ENCODE results near the gene HYAL3. TPM values are rescaled to one million over a fixed set of nuclear protein-coding genes. Genes with fewer than 3 reads are reported as not detected.
"Not testable (repeated sequence)": the region's sequence is repeated elsewhere in the genome, so short reads cannot be mapped to it uniquely, and the experiment has no call there.

Gene HYAL3
- total RNA-seq, 1 experiment from 2014 or later = 3.0 TPM

- no peak for DNase-seq (ENCODE audit: low read depth)
Measured at GRCh38 chr3:50258029-50258680, 41.0 kb downstream of the HYAL3 start.

GRCh38 chr3:50256978-50257890 is 42.0 kb downstream of the HYAL3 start:
- DNase-seq (ENCODE audit: low read depth) = peak; percentile 46

- DNase-seq (ENCODE audit: low read depth) = no peak
Measured at GRCh38 chr3:50255251-50255615, 44.0 kb downstream of the HYAL3 start.

DNA sequence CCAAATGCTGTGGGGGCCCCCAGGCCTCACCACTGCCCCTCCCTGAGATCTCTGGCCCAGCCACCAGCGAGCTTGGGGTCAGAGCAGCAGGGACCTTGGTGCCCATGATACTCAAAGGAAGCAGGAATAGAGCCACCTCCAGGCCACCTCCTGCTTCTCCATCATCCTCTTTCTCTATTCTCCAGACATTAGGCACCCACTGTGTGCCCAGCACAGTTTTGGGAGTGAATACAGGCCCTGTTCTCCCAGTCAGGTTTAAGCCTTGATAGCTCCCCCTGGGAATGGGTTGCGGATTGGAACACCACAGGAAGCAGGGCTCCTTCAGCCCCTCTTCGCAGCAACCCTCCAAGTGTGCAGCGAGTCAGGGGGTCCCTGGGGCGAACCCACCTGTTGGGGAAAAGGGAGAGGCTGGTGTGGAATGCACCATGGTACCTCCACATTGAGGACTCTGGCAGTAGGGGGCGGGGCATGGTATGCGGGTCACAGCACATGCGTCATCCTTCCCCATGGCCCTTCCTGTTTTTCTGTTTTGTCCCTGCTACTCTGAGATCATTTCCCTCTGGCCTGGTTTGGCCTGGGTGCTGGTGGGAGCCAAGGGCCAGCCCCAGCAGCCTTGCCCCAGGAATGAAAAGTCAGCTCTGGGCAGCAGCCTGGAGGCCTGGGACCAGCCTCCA is 44.5 kb downstream of the HYAL3 start:
- peak; percentile 49 for DNase-seq (ENCODE audit: low read depth)

GRCh38 chr3:50251220-50251619 is 48.0 kb downstream of the HYAL3 start:
- DNase-seq (ENCODE audit: low read depth) = no peak

DNA sequence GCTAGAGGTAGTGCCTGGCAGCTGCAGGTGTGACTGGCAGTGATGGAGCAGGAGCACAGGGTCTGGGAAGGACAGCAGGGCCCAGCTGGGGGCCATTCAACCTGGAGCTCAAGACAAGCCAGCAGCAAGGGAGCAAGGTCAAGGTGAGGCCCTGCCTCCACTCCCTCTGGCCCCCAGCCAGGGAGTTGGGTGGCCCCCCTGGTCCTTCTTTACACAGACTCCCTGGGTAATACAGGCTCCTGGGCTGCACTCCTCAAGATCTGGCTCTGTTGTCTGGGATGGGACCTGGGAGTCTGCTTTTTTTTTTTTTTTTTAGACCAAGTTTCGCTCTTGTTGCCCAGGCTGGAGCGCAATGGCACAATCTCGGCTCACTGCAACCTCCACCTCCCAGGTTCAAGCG is 48.7 kb downstream of the HYAL3 start:
- no peak for DNase-seq (ENCODE audit: low read depth)

GRCh38 chr3:50249457-50249856 is 49.7 kb downstream of the HYAL3 start:
- DNase-seq (ENCODE audit: low read depth) = no peak

DNA sequence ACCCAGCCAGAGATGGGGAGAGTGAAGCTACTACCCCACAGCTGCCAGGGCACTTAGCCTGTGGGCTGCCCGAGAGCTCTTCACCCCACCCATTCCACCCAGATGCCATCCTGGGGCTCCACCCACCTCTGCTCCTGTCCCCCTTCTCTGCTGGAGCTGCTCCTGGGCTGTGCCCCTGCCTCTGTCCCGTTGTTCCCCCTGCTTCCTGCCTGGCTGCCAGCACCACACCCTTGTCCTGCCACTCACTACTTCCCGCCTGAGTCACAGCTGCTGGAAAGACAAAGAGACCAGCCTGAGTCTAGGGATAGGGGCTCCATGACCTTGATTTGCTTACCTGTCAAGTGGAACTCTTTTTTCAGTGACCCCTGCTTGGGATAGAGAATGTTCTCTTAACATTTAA is 50.8 kb downstream of the HYAL3 start:
- DNase-seq (ENCODE audit: low read depth) = no peak

- peak; percentile 97 for DNase-seq (ENCODE audit: low read depth)
Measured at GRCh38 chr3:50246517-50246954, 52.7 kb downstream of the HYAL3 start.

DNA sequence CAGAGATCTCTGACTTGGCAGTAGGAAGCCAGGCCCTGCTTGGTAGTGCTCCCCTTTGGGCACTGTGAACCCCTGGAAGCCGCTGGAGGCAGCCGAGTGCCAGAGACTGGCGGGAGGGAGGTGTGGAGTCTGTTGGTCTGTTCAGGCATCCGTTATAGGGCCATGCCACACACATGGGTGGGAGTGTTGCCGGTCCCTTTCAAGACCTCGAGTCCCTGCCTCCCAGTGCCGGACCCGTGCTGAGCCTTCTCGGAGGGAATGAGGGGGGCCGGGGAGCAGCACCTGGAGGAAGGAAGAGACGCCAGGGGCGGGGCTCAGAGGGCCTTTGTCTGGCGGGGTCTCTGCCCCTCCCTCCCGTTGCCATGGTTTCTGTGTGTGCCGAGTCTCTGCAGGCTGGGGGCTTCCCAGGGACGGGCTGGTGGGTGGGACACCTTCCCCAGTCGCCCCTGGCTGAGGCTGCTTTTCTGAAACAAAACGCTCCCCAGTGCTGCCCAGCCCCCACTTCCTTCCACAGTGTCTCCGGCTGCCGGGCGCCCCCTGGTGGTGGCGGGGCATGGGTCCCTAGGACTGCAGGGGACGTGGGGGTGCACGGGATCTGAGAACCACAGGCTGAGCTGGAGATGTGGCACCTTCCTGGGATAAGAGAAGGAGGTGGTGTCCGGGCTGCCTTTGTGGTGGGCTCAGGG is 53.2 kb downstream of the HYAL3 start:
- DNase-seq (ENCODE audit: low read depth) = peak; percentile 66

DNA sequence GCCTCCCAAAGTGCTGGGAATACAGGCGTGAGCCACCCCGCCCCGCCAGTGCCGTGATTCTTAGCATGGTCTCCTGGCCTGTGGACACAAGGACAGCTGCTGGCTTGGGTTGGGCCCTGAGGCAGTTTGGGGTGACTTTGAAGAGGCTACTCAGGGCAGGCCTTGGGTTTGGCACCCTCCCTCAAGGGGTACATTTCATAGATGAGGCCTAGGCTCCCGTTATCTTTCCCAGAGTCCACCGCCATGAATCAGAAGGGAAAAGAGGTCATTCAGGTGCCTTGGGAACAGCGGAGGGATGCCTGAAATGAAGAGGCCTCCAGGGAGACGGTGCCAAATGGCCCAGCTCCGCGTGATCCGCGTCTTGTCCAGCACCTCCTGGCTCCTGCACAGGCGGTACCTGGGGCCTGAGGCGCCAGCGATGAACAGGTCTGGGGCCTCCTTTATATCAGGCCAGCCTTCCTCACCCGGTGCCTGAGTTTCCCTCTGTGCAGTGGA is 53.9 kb downstream of the HYAL3 start:
- peak; percentile 59 for DNase-seq (ENCODE audit: low read depth)

DNA sequence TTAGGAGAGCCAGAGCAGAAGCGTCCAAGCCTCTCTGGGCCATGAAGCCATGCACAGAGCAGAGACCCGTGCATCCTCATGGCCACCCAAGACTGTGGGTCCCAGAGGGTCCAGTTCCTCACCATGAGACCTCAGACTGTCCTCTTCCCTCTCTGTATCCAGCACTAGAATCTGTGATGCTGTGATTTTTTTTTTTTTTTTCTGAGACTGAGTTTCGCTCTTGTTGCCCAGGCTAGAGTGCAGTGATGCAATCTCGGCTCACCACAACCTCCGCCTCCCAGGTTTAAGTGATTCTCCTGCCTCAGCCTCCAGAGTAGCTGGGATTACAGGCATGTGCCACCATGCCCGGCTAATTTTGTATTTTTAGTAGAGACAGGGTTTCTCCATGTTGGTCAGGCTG is 54.4 kb downstream of the HYAL3 start:
- not testable (repeated sequence) for DNase-seq (ENCODE audit: low read depth)

DNA sequence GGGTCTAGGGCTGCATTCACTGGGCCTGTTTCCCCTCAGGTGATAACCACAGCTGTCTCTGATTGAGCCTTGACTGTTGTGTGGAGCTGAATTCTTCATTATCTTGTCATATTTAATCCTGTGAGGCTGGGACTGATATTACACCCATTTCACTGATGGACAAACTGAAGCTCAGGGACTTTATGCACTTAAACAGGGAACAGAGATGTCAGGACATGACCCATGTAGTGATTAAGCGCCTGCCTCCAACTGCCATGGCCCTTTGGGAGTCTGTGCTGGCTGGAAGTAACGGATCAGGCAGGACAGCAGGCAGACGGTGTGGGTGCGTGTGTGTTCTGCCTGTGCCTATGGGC is 55.7 kb downstream of the HYAL3 start:
- DNase-seq (ENCODE audit: low read depth) = no peak

GRCh38 chr3:50242851-50243542 is 56.2 kb downstream of the HYAL3 start:
- DNase-seq (ENCODE audit: low read depth) = peak; percentile 56

Other genes with a start within 250 kb of the HYAL3 start
- 18.0 and 37.1 TPM in 2 replicates for gene RBM5, start 210.5 kb downstream of the HYAL3 start, total RNA-seq (2014; rRNA removed; shearing (Covaris generic))
- 3.7 and 6.6 TPM in 2 replicates for gene SEMA3F, start 144.1 kb downstream of the HYAL3 start, total RNA-seq (2014; rRNA removed; shearing (Covaris generic))
- gene GNAT1, start 107.8 kb downstream of the HYAL3 start, total RNA-seq (2014; rRNA removed; shearing (Covaris generic)) = not detected in 2 replicates
- gene SLC38A3, start 94.1 kb downstream of the HYAL3 start, total RNA-seq (2014; rRNA removed; shearing (Covaris generic)) = 0.89 and 0.96 TPM in 2 replicates
- gene GNAI2, start 63.2 kb downstream of the HYAL3 start, total RNA-seq (2014; rRNA removed; shearing (Covaris generic)) = 232 and 259 TPM in 2 replicates
- gene SEMA3B, start 30.3 kb downstream of the HYAL3 start, total RNA-seq (2014; rRNA removed; shearing (Covaris generic)) = 12.0 and 22.5 TPM in 2 replicates
- gene LSMEM2, start 20.3 kb downstream of the HYAL3 start, total RNA-seq (2014; rRNA removed; shearing (Covaris generic)) = not detected in 2 replicates
- 49.3 and 50.4 TPM in 2 replicates for gene IFRD2, start 7.0 kb downstream of the HYAL3 start, total RNA-seq (2014; rRNA removed; shearing (Covaris generic))
- gene NAA80, start within 50 bp of the HYAL3 start, total RNA-seq (2014; rRNA removed; shearing (Covaris generic)) = 6.9 and 8.9 TPM in 2 replicates
- gene HYAL1, start 4.2 kb upstream of the HYAL3 start, total RNA-seq (2014; rRNA removed; shearing (Covaris generic)) = not detected in 2 replicates
- 48.2 and 59.5 TPM in 2 replicates for gene HYAL2, start 23.3 kb upstream of the HYAL3 start, total RNA-seq (2014; rRNA removed; shearing (Covaris generic))
- gene TUSC2, start 28.8 kb upstream of the HYAL3 start, total RNA-seq (2014; rRNA removed; shearing (Covaris generic)) = 23.7 and 25.4 TPM in 2 replicates
- 12.7 and 16.1 TPM in 2 replicates for gene RASSF1, start 41.4 kb upstream of the HYAL3 start, total RNA-seq (2014; rRNA removed; shearing (Covaris generic))
- gene ZMYND10, start 46.3 kb upstream of the HYAL3 start, total RNA-seq (2014; rRNA removed; shearing (Covaris generic)) = 0.37 and 3.2 TPM in 2 replicates
- 15.6 and 27.9 TPM in 2 replicates for gene NPRL2, start 51.4 kb upstream of the HYAL3 start, total RNA-seq (2014; rRNA removed; shearing (Covaris generic))
- 32.8 and 49.9 TPM in 2 replicates for gene CYB561D2, start 51.5 kb upstream of the HYAL3 start, total RNA-seq (2014; rRNA removed; shearing (Covaris generic))
- gene TMEM115, start 60.1 kb upstream of the HYAL3 start, total RNA-seq (2014; rRNA removed; shearing (Covaris generic)) = 28.0 and 38.2 TPM in 2 replicates
- gene CACNA2D2, start 204.2 kb upstream of the HYAL3 start, total RNA-seq (2014; rRNA removed; shearing (Covaris generic)) = not detected in 2 replicates